Breast epithelium (tissue), 3 donors: ENCODE measurements around the gene ZNF282.

Source experiments
- POLR2A ChIP-seq: fragments of 450-650 bp; IDR thresholded peaks from one replicate; pipeline ENCODE4 v1.6.1; 2016; ENCODE audit warnings: antibody characterized with exemption, mild to moderate bottlenecking, moderate library complexity
- POLR2AphosphoS5 ChIP-seq, 3 donors: sonication (generic); formaldehyde crosslinking; IDR thresholded peaks; one replicate each; pipeline ENCODE4 v1.6.1; 2017; ENCODE audit warnings: antibody characterized with exemption in 3 of 3
- TF ChIP-seq, protein P1 (sequence below), 3 donors: fragments of 450-650 bp; IDR thresholded peaks; one replicate each; pipeline ENCODE4 v1.5.1; 2016 to 2017; ENCODE audit warnings: antibody characterized with exemption in 3 of 3, mild to moderate bottlenecking in 3 of 3, moderate library complexity in 3 of 3

- TF ChIP-seq, protein P1, sequence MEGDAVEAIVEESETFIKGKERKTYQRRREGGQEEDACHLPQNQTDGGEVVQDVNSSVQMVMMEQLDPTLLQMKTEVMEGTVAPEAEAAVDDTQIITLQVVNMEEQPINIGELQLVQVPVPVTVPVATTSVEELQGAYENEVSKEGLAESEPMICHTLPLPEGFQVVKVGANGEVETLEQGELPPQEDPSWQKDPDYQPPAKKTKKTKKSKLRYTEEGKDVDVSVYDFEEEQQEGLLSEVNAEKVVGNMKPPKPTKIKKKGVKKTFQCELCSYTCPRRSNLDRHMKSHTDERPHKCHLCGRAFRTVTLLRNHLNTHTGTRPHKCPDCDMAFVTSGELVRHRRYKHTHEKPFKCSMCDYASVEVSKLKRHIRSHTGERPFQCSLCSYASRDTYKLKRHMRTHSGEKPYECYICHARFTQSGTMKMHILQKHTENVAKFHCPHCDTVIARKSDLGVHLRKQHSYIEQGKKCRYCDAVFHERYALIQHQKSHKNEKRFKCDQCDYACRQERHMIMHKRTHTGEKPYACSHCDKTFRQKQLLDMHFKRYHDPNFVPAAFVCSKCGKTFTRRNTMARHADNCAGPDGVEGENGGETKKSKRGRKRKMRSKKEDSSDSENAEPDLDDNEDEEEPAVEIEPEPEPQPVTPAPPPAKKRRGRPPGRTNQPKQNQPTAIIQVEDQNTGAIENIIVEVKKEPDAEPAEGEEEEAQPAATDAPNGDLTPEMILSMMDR (IDR thresholded peaks at IDR 0.05): no peak
- TF ChIP-seq POLR2AphosphoS5 (IDR thresholded peaks at IDR 0.05): no peak
- no peak for TF ChIP-seq POLR2A
Measured at GRCh38 chr7:149254181-149254858, 59.0 kb downstream of the ZNF282 start.
